ENCODE results near the gene REEP1. TPM values are rescaled to one million over a fixed set of nuclear protein-coding genes. Genes with fewer than 3 reads are reported as not detected.

Gene REEP1
- total RNA-seq, 1 experiment from 2014 or later = 5.9 TPM

GRCh38 chr2:86280191-86280667, 57.2 kb downstream of the REEP1 start:
- Histone ChIP-seq H3K36me3 (ENCODE audit: control insufficient read depth in 1 of 2, insufficient read depth in 2 of 2, low read length in 2 of 2) (no peaks in the 10 kb centered on the region), H4K20me1 (ENCODE audit: insufficient read depth) (no peaks in the 10 kb centered on the region), H3K9ac (ENCODE audit: low read length) (no peak overlapping the region), H3K79me2 (ENCODE audit: insufficient read depth, low read length) (no peaks in the 10 kb centered on the region), H3K9me3 (ENCODE audit: control insufficient read depth in 1 of 2, insufficient read depth in 1 of 2, low read depth in 1 of 2, low read length in 2 of 2) (no peaks in the 10 kb centered on the region), H3K27me3 (ENCODE audit: insufficient read depth, low read length) (no peaks in the 10 kb centered on the region), H3K4me3 (replicated peaks in 1 of 2; ENCODE audit: low read depth in 1 of 2, low read length in 2 of 2) (no peak overlapping the region), H3K27ac (ENCODE audit: low read depth, low read length) (no peak overlapping the region), H2AFZ (ENCODE audit: low read depth, low read length, poor library complexity, severe bottlenecking) (no peak overlapping the region), H3K9me2 (ENCODE audit: insufficient read depth) (no peaks in the 10 kb centered on the region), H3K4me1 (ENCODE audit: control insufficient read depth in 1 of 2, insufficient read depth in 2 of 2, low read length in 2 of 2) (peaks cover 0 to under 1% of the 10 kb centered on the region in 2 experiments; a peak in 2 of 4 replicates), H3K4me2 (ENCODE audit: low read length) (no peak overlapping the region)
- RAD21 ChIA-PET (ENCODE audit: low non-redundant PET in 1 of 2, low total read pairs in 2 of 2, uncharacterized antibody in 2 of 2, unreplicated experiment in 2 of 2) = no interaction called here
- TF ChIP-seq JUND (IDR thresholded peaks at IDR 0.05) = no peak
- no peak for TF ChIP-seq EGR1 (IDR thresholded peaks at IDR 0.05; ENCODE audit: low read depth)
- no peak for TF ChIP-seq REST (IDR thresholded peaks at IDR 0.05; ENCODE audit: low read depth)
- TF ChIP-seq CEBPB (IDR thresholded peaks at IDR 0.05; ENCODE audit: low read depth) = no peak
- DNase-seq (ENCODE audit: low read depth, low spot score) (no peak), ATAC-seq (no peak)
- intact Hi-C loops (cut with micrococcal nuclease) = no loop called here
- BruUV-seq (replicated peaks) = no TSS peak
- POLR2A ChIA-PET = no interaction called here
- CTCF ChIA-PET = no interaction called here

- no peak for DNase-seq (ENCODE audit: low read depth, low spot score)
- POLR2A ChIA-PET = no interaction called here
- no peak overlapping the region for H2AFZ ChIP-seq (ENCODE audit: low read depth, low read length, poor library complexity, severe bottlenecking)
- no peak overlapping the region for H3K4me2 ChIP-seq (ENCODE audit: low read length)
- BruUV-seq (replicated peaks) = no TSS peak
- H3K4me1 ChIP-seq (ENCODE audit: control insufficient read depth in 1 of 2, insufficient read depth in 2 of 2, low read length in 2 of 2) = peaks cover 8 to 17% of the 10 kb centered on the region in 2 experiments; a peak in 3 of 4 replicates
- ATAC-seq = no peak
- TF ChIP-seq ATF3 (IDR thresholded peaks at IDR 0.05) (no peak), CBX3 (IDR thresholded peaks at IDR 0.05; ENCODE audit: low read depth) (no peak), YY1 (IDR thresholded peaks at IDR 0.05; ENCODE audit: extremely low read depth, insufficient replicate concordance, low read depth, low read length) (no peak)
- H4K20me1 ChIP-seq (ENCODE audit: insufficient read depth) = no peaks in the 10 kb centered on the region
- no peaks in the 10 kb centered on the region for H3K36me3 ChIP-seq (ENCODE audit: control insufficient read depth in 1 of 2, insufficient read depth in 2 of 2, low read length in 2 of 2)
- no peaks in the 10 kb centered on the region for H3K27me3 ChIP-seq (ENCODE audit: insufficient read depth, low read length)
- intact Hi-C loops (cut with micrococcal nuclease) = no loop called here
- CTCF ChIA-PET = no interaction called here
- H3K79me2 ChIP-seq (ENCODE audit: insufficient read depth, low read length) = no peaks in the 10 kb centered on the region
- H3K9me2 ChIP-seq (ENCODE audit: insufficient read depth) = no peaks in the 10 kb centered on the region
- RAD21 ChIA-PET (ENCODE audit: low non-redundant PET in 1 of 2, low total read pairs in 2 of 2, uncharacterized antibody in 2 of 2, unreplicated experiment in 2 of 2) = no interaction called here
- peaks cover 9 to 13% of the 10 kb centered on the region in 2 experiments; a peak in 3 of 4 replicates for H3K9me3 ChIP-seq (ENCODE audit: control insufficient read depth in 1 of 2, insufficient read depth in 1 of 2, low read depth in 1 of 2, low read length in 2 of 2)
- no peak overlapping the region for H3K9ac ChIP-seq (ENCODE audit: low read length)
- no peak overlapping the region for H3K27ac ChIP-seq (ENCODE audit: low read depth, low read length)
- H3K4me3 ChIP-seq (replicated peaks in 1 of 2; ENCODE audit: low read depth in 1 of 2, low read length in 2 of 2) = no peak overlapping the region
Observed at GRCh38 chr2:86275962-86276361, 61.5 kb downstream of the REEP1 start.

Measured in HCT116 (cell line).